Stimulated activated naive CD8-positive, alpha-beta T cell treated with anti-CD3 and anti-CD28 coated beads, Interleukin-15, Interleukin-2, amounts not matched to agents 100 U/mL and 50 U/mL, for 24 hours (primary cell): Measurements from ENCODE around the gene MINDY4.

Experiments used
- ATAC-seq: fragments of 150-1000 bp; cut with Tn5 transposase; one replicate; pipeline ENCODE4 v1.10.0; 2021
- DNase-seq: peaks from one replicate; pipeline ENCODE4 v3.0.0; 2021

MINDY4 gene

GRCh38 chr7:30931929-30932540 is 160.8 kb downstream of the MINDY4 start:
- DNase-seq (no peak), ATAC-seq (no peak)

GRCh38 chr7:30932562-30932961 is 161.3 kb downstream of the MINDY4 start:
- DNase-seq (no peak), ATAC-seq (no peak)

DNA sequence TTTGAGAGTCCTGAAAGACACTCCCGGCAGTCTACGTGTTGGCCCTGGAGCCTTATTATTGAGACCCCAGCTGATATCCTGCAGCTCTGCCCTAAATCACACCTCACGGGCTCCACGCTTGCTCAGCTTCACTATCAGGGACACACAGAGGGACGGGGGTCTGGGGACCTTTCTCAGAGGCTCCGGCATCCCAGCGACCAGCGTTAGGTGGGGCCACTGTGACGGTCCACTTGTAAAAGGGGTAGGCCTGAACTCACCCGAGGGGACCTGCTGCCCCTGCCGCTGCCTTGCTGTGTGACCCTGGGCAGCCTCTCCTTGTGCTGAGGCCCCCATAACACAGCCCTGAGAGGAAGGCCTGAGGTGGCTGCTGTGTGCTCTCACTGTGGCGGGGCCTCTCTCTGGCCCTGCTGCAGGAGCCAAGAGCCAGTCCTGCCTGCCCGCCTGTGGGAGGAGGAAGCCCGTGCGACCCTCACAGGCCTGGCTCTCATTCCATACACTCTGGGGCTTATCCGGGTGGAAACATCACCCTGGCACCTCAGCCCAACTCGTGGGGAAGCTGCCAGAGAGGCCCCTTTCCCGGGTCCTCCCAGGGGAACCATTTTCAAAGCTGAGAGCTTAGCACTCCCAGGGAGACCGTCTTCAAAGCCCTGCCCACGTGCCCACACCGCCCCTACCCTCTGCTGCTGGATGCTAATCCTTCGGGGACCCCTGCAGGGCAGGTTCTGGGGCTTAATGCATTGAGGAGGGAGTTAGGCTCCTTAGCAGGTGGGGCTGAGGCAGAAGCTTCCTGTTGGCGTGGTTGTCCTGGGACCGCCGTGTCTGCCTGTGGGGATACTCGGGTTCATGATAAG is 162.1 kb downstream of the MINDY4 start:
- no peak for DNase-seq
- no peak for ATAC-seq

DNA sequence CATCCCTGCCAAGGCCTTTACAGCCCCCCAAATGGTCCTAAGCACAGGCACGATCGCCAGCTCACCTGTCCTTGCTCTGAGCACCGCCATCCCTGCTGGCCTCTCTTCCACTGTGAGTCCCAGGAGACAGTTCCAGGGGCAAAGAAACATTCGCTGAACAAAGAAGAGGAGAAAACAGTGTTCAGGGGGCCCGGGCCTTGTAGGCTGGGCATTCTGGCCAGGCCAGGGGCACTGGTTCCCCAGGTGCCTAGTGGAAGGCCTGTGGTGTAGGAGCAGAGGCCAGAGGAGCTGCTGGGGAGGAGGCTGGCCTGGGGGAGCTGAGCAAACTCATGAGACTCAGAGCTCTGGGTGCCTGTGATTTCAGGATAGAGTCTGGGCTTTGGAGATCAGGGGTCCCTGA is 163.0 kb downstream of the MINDY4 start:
- DNase-seq (no peak), ATAC-seq (no peak)

DNA sequence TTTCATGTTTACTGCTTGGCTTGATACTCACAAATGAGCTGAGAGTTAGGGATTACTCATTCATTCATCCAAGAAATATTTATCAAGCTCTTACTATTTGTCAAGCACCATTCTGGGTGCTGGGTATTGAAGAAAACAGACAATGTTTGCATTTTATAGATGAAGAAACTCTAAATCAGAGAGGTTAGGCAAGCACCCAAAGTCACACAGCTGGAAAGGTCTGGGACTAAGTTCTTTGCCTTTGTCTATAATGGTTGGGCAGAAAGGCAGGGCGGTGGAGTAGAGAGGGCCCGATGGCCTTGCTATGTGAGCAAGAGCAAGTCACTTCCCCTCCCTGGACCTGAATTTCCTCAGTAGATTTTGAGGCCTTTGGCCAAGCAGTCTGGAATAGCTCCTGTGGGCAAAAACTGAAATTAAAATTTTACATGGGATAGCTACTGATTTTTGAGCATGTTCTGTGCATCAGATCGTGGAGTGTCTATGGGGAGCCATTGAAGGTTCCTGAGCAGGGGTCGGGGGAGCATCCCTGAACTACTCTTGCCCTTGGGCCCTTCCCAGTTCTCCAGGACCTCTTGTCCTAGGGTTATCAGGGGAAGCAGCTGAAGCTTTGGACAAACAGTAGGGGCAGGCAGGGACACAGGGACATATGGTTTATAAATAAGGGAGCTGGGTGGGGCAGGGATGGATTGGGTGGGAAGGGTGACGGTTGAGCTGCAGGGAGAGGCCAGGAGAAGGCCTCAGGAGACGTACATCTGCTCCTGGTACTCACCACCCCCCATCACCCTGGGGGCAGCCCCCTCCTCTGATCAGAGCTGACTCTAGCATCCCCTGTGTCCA is 163.7 kb downstream of the MINDY4 start:
- ATAC-seq = no peak
- DNase-seq = no peak

- DNase-seq (no peak), ATAC-seq (no peak)
Measured at GRCh38 chr7:30935569-30935877, 164.3 kb downstream of the MINDY4 start.

GRCh38 chr7:30936650-30937245 is 165.5 kb downstream of the MINDY4 start:
- DNase-seq = no peak
- ATAC-seq = no peak

DNA sequence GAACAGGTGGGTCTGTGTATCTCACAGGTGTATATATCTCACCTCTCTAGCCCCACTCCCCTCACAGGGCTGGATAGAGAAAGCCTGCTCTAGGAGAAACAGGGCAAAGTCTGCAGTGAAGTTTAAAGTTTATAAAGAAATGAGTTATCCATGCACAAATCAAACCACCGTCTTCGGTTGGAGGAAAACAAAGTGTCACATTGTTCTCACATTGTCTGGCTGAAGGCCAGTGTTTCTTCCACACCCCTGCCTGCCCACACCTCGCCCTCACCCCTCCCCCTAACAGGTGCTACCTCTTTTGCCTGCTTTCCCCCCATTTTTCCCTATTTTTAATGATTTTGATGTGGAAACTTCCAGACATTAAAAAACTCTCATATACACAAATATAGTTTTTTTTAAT is 166.2 kb downstream of the MINDY4 start:
- DNase-seq = no peak
- ATAC-seq = no peak

DNA sequence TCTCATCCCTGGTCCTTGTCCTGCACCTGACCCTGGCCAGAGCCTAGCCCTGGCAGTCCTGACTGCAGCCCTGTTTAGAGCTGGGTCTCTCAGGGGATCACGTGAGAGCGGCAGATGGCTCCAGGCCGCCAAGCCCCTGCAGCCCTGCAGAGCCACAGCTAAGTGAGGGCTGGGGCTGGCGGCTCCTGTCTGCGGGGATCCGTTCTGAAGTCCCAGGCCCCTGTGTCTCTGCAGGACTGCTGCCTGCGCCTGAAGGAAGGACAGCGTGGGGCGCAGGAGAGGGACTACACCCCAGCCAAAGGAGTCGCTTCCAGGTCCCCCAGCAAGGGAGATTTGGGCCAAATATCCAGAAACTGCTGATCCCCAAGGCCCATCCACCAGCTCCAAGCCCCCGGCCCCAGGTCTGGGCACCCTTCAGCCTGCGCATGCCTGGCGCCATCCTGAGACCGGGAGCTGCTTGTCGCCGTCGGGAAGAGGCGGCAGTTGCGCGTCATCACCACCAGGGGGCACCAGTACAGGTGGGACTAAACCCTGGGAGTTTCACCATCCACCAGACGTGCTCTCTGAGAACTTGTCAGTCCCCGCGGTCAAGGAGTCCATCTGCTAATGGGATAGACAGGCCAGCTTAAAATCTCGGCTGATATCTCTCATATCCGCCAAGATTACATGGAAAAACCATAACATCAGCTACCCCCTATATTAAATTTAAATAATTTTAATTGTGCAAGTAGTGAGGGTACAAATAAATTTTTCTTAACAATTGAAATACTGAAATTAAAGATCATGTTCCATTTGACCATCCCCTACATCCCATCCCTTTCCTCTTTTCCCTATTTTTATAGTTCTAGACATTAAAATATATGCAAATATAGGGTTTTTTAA is 167.5 kb downstream of the MINDY4 start:
- peak; percentile 57 for ATAC-seq
- DNase-seq = peak; percentile 79

DNA sequence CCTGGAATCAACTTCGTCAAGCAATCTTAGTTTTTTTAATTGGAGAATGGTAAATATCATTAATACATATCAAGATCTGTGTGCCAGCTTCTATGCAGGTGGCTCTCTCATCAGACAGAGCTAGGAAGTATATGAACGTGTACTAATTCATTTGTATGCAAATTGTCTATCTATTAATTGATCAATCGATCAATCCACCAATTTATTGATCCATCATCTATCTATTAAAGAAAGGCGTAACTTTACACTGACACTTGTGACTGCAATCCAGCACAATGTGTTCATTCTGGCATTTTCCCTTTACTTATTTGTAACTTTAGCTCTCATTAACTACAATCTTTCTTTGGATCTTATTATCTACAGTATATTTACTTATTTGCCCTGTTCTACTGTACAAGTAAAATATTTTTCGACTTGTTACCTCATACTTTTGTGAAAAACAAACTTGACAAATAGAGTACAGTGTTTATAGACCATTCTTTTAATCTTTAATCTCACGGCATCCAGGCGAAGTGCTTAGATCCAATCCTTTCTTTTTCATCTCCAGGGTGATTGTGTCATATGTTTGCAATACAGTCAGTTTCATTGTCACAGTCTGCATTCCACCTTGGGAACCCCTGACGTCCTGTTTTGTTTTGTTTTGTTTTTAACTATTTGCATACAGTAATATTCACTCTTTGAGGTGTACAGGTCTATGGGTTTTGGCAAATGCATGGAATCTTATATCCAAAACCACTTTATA is 170.5 kb downstream of the MINDY4 start:
- no peak for ATAC-seq
- no peak for DNase-seq
